ENCODE measurements around the gene SLC25A22.
A peak's percentile ranks its signal among the peaks of the same experiment; 100 is the strongest.

Gene SLC25A22

GRCh38 chr11:838441-839279 lies 40.6 kb upstream of the SLC25A22 start:
- TF ChIP-seq CTCF (IDR thresholded peaks at IDR 0.05; ENCODE audit: low read depth, low read length): peak; percentile 26
- no peak overlapping the region for H3K4me3 ChIP-seq (replicated peaks in 1 of 2; ENCODE audit: low read depth in 2 of 2, low read length in 2 of 2)
- peak in 1 of 2 donors; percentile 47 for DNase-seq (ENCODE audit: low read depth in 2 of 2)

- H3K4me3 ChIP-seq (replicated peaks in 1 of 2; ENCODE audit: low read depth in 2 of 2, low read length in 2 of 2): no peak overlapping the region
- no peak for TF ChIP-seq CTCF (IDR thresholded peaks at IDR 0.05; ENCODE audit: low read depth, low read length)
- DNase-seq (ENCODE audit: low read depth in 2 of 2): no peak
Observed at GRCh38 chr11:837990-838307, 39.9 kb upstream of the SLC25A22 start.

- no peak overlapping the region for H3K4me3 ChIP-seq (replicated peaks in 1 of 2; ENCODE audit: low read depth in 2 of 2, low read length in 2 of 2)
- DNase-seq (ENCODE audit: low read depth in 2 of 2): no peak
- no peak for TF ChIP-seq CTCF (IDR thresholded peaks at IDR 0.05; ENCODE audit: low read depth, low read length)
Observed at GRCh38 chr11:837189-837989, 39.3 kb upstream of the SLC25A22 start.

- DNase-seq (ENCODE audit: low read depth in 2 of 2): no peak
- no peak for TF ChIP-seq CTCF (IDR thresholded peaks at IDR 0.05; ENCODE audit: low read depth, low read length)
Observed at GRCh38 chr11:836700-837099, 38.6 kb upstream of the SLC25A22 start.

GRCh38 chr11:836274-836673 lies 38.2 kb upstream of the SLC25A22 start:
- no peak for DNase-seq (ENCODE audit: low read depth in 2 of 2)
- H3K4me3 ChIP-seq (replicated peaks in 1 of 2; ENCODE audit: low read depth in 2 of 2, low read length in 2 of 2): no peak overlapping the region
- TF ChIP-seq CTCF (IDR thresholded peaks at IDR 0.05; ENCODE audit: low read depth, low read length): no peak

More at GRCh38 chr11:836700-837099, 38.6 kb upstream of the SLC25A22 start:
- no peak overlapping the region for H3K4me3 ChIP-seq (replicated peaks in 1 of 2; ENCODE audit: low read depth in 2 of 2, low read length in 2 of 2)

- DNase-seq (ENCODE audit: low read depth in 2 of 2): peak; percentile 64 to 77
- H3K4me3 ChIP-seq (replicated peaks in 1 of 2; ENCODE audit: low read depth in 2 of 2, low read length in 2 of 2): peak overlapping the region; percentile 21 to 31
- TF ChIP-seq CTCF (IDR thresholded peaks at IDR 0.05; ENCODE audit: low read depth, low read length): no peak
Observed at GRCh38 chr11:834371-835316, 36.6 kb upstream of the SLC25A22 start.

Measured in cardiac fibroblast (primary cell).